ENCODE measurements around the gene CLINT1.

DNA sequence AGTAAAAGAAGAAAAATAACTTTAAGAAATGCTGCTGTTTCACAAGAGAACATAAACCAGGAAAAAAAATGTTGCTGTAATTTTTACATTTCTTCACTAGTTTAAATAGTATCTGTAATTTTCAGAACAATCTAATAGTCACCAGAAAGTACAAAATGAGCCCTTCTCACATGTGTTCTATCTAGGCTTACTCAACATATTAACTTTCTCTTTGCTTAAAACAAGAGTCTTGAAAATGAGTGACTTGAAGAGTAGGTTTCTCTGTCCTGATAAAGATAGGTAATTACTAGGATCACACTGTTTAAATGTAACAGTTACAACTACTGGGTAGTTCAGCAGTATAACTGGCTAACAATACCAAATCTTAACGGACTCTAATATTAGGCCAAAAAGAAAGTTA lies 37.5 kb downstream of the CLINT1 start:
- no peak for TF ChIP-seq POLR2A (IDR thresholded peaks at IDR 0.05)
- TF ChIP-seq, protein P1, sequence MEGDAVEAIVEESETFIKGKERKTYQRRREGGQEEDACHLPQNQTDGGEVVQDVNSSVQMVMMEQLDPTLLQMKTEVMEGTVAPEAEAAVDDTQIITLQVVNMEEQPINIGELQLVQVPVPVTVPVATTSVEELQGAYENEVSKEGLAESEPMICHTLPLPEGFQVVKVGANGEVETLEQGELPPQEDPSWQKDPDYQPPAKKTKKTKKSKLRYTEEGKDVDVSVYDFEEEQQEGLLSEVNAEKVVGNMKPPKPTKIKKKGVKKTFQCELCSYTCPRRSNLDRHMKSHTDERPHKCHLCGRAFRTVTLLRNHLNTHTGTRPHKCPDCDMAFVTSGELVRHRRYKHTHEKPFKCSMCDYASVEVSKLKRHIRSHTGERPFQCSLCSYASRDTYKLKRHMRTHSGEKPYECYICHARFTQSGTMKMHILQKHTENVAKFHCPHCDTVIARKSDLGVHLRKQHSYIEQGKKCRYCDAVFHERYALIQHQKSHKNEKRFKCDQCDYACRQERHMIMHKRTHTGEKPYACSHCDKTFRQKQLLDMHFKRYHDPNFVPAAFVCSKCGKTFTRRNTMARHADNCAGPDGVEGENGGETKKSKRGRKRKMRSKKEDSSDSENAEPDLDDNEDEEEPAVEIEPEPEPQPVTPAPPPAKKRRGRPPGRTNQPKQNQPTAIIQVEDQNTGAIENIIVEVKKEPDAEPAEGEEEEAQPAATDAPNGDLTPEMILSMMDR (IDR thresholded peaks at IDR 0.05), result no peak
